HCT116 (cell line): ENCODE data around the gene SH2D6. TPM values are rescaled to one million over a fixed set of nuclear protein-coding genes. Genes with fewer than 3 reads are reported as not detected.

ENCODE experiments used
- ATAC-seq: fragments of 200-7000 bp; cut with Tn5 transposase; 2 replicates; pipeline ENCODE4 v1.9.1; 2020; ENCODE audit warnings: mild to moderate bottlenecking, moderate library complexity
- BruUV-seq: library from RNA; stranded (reverse); fragments of 400-500 nt; replicated peaks from 2 replicates; lab custom pipeline; 2021; lab: Mats Ljungman, UMichigan
- CTCF ChIA-PET: fragments of 300-600 bp; sonication (Branson Sonifier 250); formaldehyde crosslinking; loops from one replicate; lab custom pipeline; 2021; ENCODE audit warnings: antibody characterized with exemption; lab: Charles Lee
- POLR2A ChIA-PET: fragments of 300-600, 350-600 bp; sonication (Branson Sonifier 250); formaldehyde crosslinking; loops from one replicate; lab custom pipeline; 2021; ENCODE audit warnings: antibody characterized with exemption; lab: Charles Lee
- RAD21 ChIA-PET, 2 experiments: fragments of 300-600 bp; sonication (Branson Sonifier 250); formaldehyde crosslinking; loops; one replicate each; lab custom pipeline; 2023; ENCODE audit warnings: low total read pairs in 2 of 2; ENCODE audit not compliant: uncharacterized antibody in 2 of 2, unreplicated experiment in 2 of 2, low non-redundant PET in 1 of 2; lab: Charles Lee
- DNase-seq: peaks from one replicate; pipeline ENCODE4 v3.0.0-alpha.2; 2010; ENCODE audit warnings: low read depth, low spot score
- H2AFZ ChIP-seq: fragments of 200-600 bp; shearing (Covaris generic), sonication (generic); 2 replicates; pipeline ENCODE4 v1.6.1; 2017; ENCODE audit warnings: low read depth, mixed run types, mixed read lengths, antibody characterized with exemption, low read length; ENCODE audit not compliant: poor library complexity, severe bottlenecking
- H3K27ac ChIP-seq: 2 replicates; pipeline ENCODE4 v1.5.1; 2012; ENCODE audit warnings: low read depth, low read length
- H3K27me3 ChIP-seq: fragments of 200-600 bp; sonication (generic); 2 replicates; pipeline ENCODE4 v1.6.1; 2016; ENCODE audit warnings: mixed run types, low read length, mixed read lengths; ENCODE audit not compliant: insufficient read depth
- H3K36me3 ChIP-seq, 2 experiments: fragments of 200-500 bp in 1 of 2; fragments of 200-600 bp in 1 of 2; sonication (Bioruptor generic) in 1 of 2; sonication (generic) in 1 of 2; 2 replicates each; pipeline versions ENCODE4 v1.5.1 to v1.6.1; 2014 to 2016; ENCODE audit warnings: low read length in 2 of 2, inconsistent platforms in 1 of 2, mixed read lengths in 1 of 2, mixed run types in 1 of 2; ENCODE audit not compliant: insufficient read depth in 2 of 2, control insufficient read depth in 1 of 2
- H3K4me1 ChIP-seq, 2 experiments: fragments of 200-600 bp in 1 of 2; sonication (generic) in 1 of 2; 2 replicates each; pipeline versions ENCODE4 v1.5.1 to v1.6.1; 2012 to 2017; ENCODE audit warnings: low read length in 2 of 2, inconsistent platforms in 1 of 2, mild to moderate bottlenecking in 1 of 2, mixed read lengths in 1 of 2, mixed run types in 1 of 2, moderate library complexity in 1 of 2; ENCODE audit not compliant: insufficient read depth in 2 of 2, control insufficient read depth in 1 of 2
- H3K4me2 ChIP-seq: fragments of 200-600 bp; sonication (generic); 2 replicates; pipeline ENCODE4 v1.6.1; 2017; ENCODE audit warnings: mixed run types, low read length, mixed read lengths
- H3K4me3 ChIP-seq, 2 experiments: fragments of 200-600 bp in 1 of 2; sonication (generic) in 1 of 2; replicated peaks in 1 of 2; 2 replicates each; pipeline ENCODE4 v1.5.1; 2011 to 2016; ENCODE audit warnings: low read length in 2 of 2, control low read depth in 1 of 2, low read depth in 1 of 2, mild to moderate bottlenecking in 1 of 2, mixed read lengths in 1 of 2, mixed run types in 1 of 2
- H3K79me2 ChIP-seq: fragments of 200-600 bp; sonication (generic); 2 replicates; pipeline ENCODE4 v1.6.1; 2017; ENCODE audit warnings: mild to moderate bottlenecking, mixed run types, low read length, moderate library complexity, mixed read lengths; ENCODE audit not compliant: insufficient read depth
- H3K9ac ChIP-seq: fragments of 200-600 bp; sonication (generic); 2 replicates; pipeline ENCODE4 v1.6.1; 2016; ENCODE audit warnings: low read length, mixed read lengths
- H3K9me2 ChIP-seq: fragments of 200-600 bp; sonication (generic), shearing (Covaris generic); 2 replicates; pipeline ENCODE4 v1.6.1; 2017; ENCODE audit warnings: mixed run types, mild to moderate bottlenecking, moderate library complexity; ENCODE audit not compliant: insufficient read depth
- H3K9me3 ChIP-seq, 2 experiments: fragments of 200-500 bp in 1 of 2; fragments of 200-600 bp in 1 of 2; sonication (Bioruptor generic) in 1 of 2; sonication (generic) in 1 of 2; 2 replicates each; pipeline ENCODE4 v1.6.1; 2014 to 2017; ENCODE audit warnings: low read length in 2 of 2, mixed read lengths in 2 of 2, inconsistent platforms in 1 of 2, low read depth in 1 of 2, mild to moderate bottlenecking in 1 of 2, mixed run types in 1 of 2, moderate library complexity in 1 of 2; ENCODE audit not compliant: control insufficient read depth in 1 of 2, insufficient read depth in 1 of 2
- H4K20me1 ChIP-seq: fragments of 200-600 bp; sonication (generic), shearing (Covaris generic); 2 replicates; pipeline ENCODE4 v1.6.1; 2017; ENCODE audit warnings: mixed run types, mild to moderate bottlenecking, moderate library complexity; ENCODE audit not compliant: insufficient read depth
- CEBPB ChIP-seq: IDR thresholded peaks from 2 replicates; pipeline ENCODE4 v1.6.1; 2012; ENCODE audit warnings: low read depth
- EGR1 ChIP-seq: IDR thresholded peaks from 2 replicates; pipeline ENCODE4 v1.6.1; 2012; ENCODE audit warnings: low read depth
- ELF1 ChIP-seq: IDR thresholded peaks from 2 replicates; pipeline ENCODE4 v1.6.1; 2012; ENCODE audit warnings: low read depth, borderline replicate concordance
- EZH2phosphoT487 ChIP-seq: fragments of 200-600 bp; IDR thresholded peaks from 2 replicates; pipeline ENCODE4 v1.6.1; 2018; ENCODE audit warnings: antibody characterized with exemption, borderline replicate concordance
- FOSL1 ChIP-seq: IDR thresholded peaks from 2 replicates; pipeline ENCODE4 v1.6.1; 2012; ENCODE audit warnings: low read depth
- MAX ChIP-seq: IDR thresholded peaks from 2 replicates; pipeline ENCODE4 v1.6.1; 2012
- POLR2A ChIP-seq: IDR thresholded peaks from 2 replicates; pipeline ENCODE4 v1.7.0; 2011; ENCODE audit warnings: borderline replicate concordance; ENCODE audit not compliant: insufficient read depth, insufficient read length; ENCODE audit errors: extremely low read depth
- POLR2AphosphoS5 ChIP-seq: IDR thresholded peaks from 2 replicates; pipeline ENCODE4 v1.6.1; 2011; ENCODE audit warnings: mild to moderate bottlenecking, low read depth, low read length, moderate library complexity
- SP1 ChIP-seq: IDR thresholded peaks from 2 replicates; pipeline ENCODE4 v1.6.1; 2012; ENCODE audit warnings: low read depth
- SRF ChIP-seq: IDR thresholded peaks from 2 replicates; pipeline ENCODE4 v1.6.1; 2012; ENCODE audit warnings: low read depth
- YY1 ChIP-seq: IDR thresholded peaks from 2 replicates; pipeline ENCODE4 v1.6.1; 2011; ENCODE audit warnings: low read length, low read depth, moderate library complexity, mild to moderate bottlenecking; ENCODE audit not compliant: insufficient replicate concordance; ENCODE audit errors: extremely low read depth
- ZNF274 ChIP-seq: fragments of 200-500 bp; sonication (Bioruptor generic); IDR thresholded peaks from 2 replicates; pipeline ENCODE4 v1.6.1; 2014; ENCODE audit warnings: mild to moderate bottlenecking, low read depth, low read length, inconsistent platforms
- intact Hi-C: fragments of 100-400 bp; cut with micrococcal nuclease; formaldehyde crosslinking; loops from 2 replicates; pipeline ENCODE4 v1.10.0; 2022
- total RNA-seq: library from RNA; stranded (reverse); gene quantifications from one replicate; pipeline ENCODE4 v1.2.1, GENCODE V29; 2021; ENCODE audit not compliant: unreplicated experiment
- TF ChIP-seq, protein P1 (sequence below): IDR thresholded peaks from 2 replicates; pipeline ENCODE4 v1.6.1; 2011; ENCODE audit warnings: mild to moderate bottlenecking, low read length, moderate library complexity; ENCODE audit not compliant: insufficient replicate concordance; ENCODE audit errors: extremely low read depth
- TF ChIP-seq, protein P2 (sequence below), 3 experiments: fragments of 200-600 bp in 1 of 3; sonication (generic) in 1 of 3; IDR thresholded peaks in 2 of 3; conservative IDR thresholded peaks in 1 of 3; 2 replicates each; pipeline ENCODE4 v1.5.1; 2012 to 2017; ENCODE audit warnings: low read depth in 2 of 3, low read length in 2 of 3, antibody characterized with exemption in 1 of 3, borderline replicate concordance in 1 of 3, control low read depth in 1 of 3, mild to moderate bottlenecking in 1 of 3, mixed read lengths in 1 of 3, mixed run types in 1 of 3, moderate library complexity in 1 of 3; ENCODE audit not compliant: insufficient read depth in 1 of 3

SH2D6 gene
- total RNA-seq, 1 experiment from 2014 or later = 2.7 TPM

DNA sequence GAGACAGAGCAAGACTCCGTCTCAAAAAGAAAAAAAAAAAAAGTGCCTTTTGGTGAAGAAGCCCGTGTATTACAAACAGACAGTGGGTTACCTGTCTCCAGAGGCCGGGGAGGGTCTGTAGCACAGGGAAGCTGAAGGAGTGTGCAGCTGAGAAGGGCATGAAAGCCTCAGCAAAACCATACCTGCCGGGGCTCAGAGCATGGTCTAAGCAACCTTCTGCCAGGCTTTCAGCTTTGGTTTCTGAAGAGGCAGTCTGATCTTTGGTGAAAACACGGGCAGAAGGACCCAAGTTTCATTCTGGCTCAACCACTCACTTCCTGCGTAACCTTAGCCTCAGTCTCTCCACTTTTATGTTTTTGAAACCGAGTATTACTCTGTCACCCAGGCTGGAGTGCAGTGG is 21.5 kb downstream of the SH2D6 start:
- H3K4me2 ChIP-seq = no peak overlapping the region
- H3K4me1 ChIP-seq = peaks cover 10 to 21% of the 10 kb centered on the region in 2 experiments
- no peaks in the 10 kb centered on the region for H4K20me1 ChIP-seq
- DNase-seq (no peak), ATAC-seq (no peak)
- intact Hi-C loops = no loop called here
- no TSS peak for BruUV-seq
- ChIA-PET POLR2A (interaction anchor here (1.5 to 4.1 kb wide), 2 partner anchors 99 to 106 kb away, joined by 5 to 11 read pairs; partner anchors contain the start of gene MAT2A), CTCF (no interaction called here), RAD21 (no interaction called here)
- H3K9me3 ChIP-seq = no peaks in the 10 kb centered on the region
- H3K9me2 ChIP-seq = no peaks in the 10 kb centered on the region
- H3K79me2 ChIP-seq = no peaks in the 10 kb centered on the region
- H3K4me3 ChIP-seq = no peak overlapping the region
- no peaks in the 10 kb centered on the region for H3K27me3 ChIP-seq
- H3K27ac ChIP-seq = no peak overlapping the region
- H3K9ac ChIP-seq = no peak overlapping the region
- no peaks in the 10 kb centered on the region for H3K36me3 ChIP-seq
- TF ChIP-seq, protein P1, sequence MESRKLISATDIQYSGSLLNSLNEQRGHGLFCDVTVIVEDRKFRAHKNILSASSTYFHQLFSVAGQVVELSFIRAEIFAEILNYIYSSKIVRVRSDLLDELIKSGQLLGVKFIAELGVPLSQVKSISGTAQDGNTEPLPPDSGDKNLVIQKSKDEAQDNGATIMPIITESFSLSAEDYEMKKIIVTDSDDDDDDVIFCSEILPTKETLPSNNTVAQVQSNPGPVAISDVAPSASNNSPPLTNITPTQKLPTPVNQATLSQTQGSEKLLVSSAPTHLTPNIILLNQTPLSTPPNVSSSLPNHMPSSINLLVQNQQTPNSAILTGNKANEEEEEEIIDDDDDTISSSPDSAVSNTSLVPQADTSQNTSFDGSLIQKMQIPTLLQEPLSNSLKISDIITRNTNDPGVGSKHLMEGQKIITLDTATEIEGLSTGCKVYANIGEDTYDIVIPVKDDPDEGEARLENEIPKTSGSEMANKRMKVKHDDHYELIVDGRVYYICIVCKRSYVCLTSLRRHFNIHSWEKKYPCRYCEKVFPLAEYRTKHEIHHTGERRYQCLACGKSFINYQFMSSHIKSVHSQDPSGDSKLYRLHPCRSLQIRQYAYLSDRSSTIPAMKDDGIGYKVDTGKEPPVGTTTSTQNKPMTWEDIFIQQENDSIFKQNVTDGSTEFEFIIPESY = no peak
- TF ChIP-seq POLR2AphosphoS5 (no peak), EGR1 (no peak), FOSL1 (no peak), EZH2phosphoT487 (no peak), YY1 (no peak), MAX (no peak), ELF1 (no peak), POLR2A (no peak), ZNF274 (no peak), CEBPB (no peak), SP1 (no peak), SRF (no peak)
- TF ChIP-seq, protein P2, sequence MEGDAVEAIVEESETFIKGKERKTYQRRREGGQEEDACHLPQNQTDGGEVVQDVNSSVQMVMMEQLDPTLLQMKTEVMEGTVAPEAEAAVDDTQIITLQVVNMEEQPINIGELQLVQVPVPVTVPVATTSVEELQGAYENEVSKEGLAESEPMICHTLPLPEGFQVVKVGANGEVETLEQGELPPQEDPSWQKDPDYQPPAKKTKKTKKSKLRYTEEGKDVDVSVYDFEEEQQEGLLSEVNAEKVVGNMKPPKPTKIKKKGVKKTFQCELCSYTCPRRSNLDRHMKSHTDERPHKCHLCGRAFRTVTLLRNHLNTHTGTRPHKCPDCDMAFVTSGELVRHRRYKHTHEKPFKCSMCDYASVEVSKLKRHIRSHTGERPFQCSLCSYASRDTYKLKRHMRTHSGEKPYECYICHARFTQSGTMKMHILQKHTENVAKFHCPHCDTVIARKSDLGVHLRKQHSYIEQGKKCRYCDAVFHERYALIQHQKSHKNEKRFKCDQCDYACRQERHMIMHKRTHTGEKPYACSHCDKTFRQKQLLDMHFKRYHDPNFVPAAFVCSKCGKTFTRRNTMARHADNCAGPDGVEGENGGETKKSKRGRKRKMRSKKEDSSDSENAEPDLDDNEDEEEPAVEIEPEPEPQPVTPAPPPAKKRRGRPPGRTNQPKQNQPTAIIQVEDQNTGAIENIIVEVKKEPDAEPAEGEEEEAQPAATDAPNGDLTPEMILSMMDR (IDR thresholded peaks at IDR 0.05 in 2 of 3, conservative IDR thresholded peaks at IDR 0.05 in 1 of 3; ENCODE audit: borderline replicate concordance in 1 of 3, insufficient read depth in 1 of 3, low read depth in 2 of 3, low read length in 2 of 3) = no peak
- no peak overlapping the region for H2AFZ ChIP-seq
